ENCODE data around the gene TMEM119.

DNA sequence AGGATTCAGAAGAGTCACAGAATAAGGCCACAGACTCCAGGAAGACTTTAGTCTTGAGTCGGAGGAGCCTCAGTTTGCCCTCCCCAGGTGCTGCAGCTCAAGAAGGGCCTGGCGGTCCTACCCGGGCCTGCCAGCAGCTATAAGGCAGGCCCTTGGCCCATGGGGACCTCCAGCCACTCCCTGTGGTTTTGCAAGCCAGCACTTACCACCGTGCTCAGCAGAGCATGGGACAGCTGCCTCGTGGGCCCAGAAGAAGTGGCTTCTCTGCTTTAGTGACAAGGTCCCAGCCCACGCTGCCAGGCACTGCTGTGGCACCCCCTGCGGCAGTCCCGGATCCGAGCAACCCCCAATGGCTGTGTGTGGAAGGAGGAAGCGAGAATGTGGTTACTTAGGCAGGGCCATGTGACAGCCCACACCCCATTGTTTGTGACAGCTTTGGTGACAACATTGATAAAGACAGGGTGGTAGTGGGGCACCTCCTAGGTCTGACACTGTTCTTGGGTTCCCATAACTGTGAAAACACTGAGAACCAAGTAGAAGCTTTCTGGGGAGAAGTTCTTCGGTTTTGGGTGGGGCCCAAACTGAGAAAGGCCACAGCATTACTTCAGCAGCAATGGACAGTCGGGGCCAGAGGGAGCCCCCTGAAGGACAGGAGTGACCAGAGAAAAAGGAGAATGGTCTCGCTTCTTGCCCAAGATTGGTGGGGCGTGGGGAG, 35.8 kb upstream of the TMEM119 start, which contains the start of gene SELPLG:
- TF ChIP-seq POLR2A (IDR thresholded peaks at IDR 0.05; ENCODE audit: extremely low read depth, insufficient read length) (peak; percentile 43), MYC (IDR thresholded peaks at IDR 0.05; ENCODE audit: low read depth, low read length) (peak; percentile 91)
- TF ChIP-seq, protein P1, sequence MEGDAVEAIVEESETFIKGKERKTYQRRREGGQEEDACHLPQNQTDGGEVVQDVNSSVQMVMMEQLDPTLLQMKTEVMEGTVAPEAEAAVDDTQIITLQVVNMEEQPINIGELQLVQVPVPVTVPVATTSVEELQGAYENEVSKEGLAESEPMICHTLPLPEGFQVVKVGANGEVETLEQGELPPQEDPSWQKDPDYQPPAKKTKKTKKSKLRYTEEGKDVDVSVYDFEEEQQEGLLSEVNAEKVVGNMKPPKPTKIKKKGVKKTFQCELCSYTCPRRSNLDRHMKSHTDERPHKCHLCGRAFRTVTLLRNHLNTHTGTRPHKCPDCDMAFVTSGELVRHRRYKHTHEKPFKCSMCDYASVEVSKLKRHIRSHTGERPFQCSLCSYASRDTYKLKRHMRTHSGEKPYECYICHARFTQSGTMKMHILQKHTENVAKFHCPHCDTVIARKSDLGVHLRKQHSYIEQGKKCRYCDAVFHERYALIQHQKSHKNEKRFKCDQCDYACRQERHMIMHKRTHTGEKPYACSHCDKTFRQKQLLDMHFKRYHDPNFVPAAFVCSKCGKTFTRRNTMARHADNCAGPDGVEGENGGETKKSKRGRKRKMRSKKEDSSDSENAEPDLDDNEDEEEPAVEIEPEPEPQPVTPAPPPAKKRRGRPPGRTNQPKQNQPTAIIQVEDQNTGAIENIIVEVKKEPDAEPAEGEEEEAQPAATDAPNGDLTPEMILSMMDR (IDR thresholded peaks at IDR 0.05; ENCODE audit: low read depth, low read length): no peak
- TF ChIP-seq, protein P2, sequence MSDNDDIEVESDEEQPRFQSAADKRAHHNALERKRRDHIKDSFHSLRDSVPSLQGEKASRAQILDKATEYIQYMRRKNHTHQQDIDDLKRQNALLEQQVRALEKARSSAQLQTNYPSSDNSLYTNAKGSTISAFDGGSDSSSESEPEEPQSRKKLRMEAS (IDR thresholded peaks at IDR 0.05; ENCODE audit: low read depth, low read length): peak; percentile 98

Measured in NB4 (cell line).